IgD-negative memory B cell (primary cell): Measurements from ENCODE around the gene MYO1B. TPM values are rescaled to one million over a fixed set of nuclear protein-coding genes. Genes with fewer than 3 reads are reported as not detected.
A peak's percentile ranks its signal among the peaks of the same experiment; 100 is the strongest.

ENCODE experiments used
- H3K27ac Mint-ChIP-seq, 3 donors: one replicate each; pipeline ENCODE4 v1.8.0; 2020 to 2022; ENCODE audit warnings: mild to moderate bottlenecking in 3 of 3, mixed read lengths in 3 of 3, moderate library complexity in 1 of 3
- H3K27me3 Mint-ChIP-seq: one replicate; pipeline ENCODE4 v1.8.0; 2021; ENCODE audit warnings: mixed read lengths
- H3K36me3 Mint-ChIP-seq: one replicate; pipeline ENCODE4 v1.8.0; 2020; ENCODE audit warnings: mild to moderate bottlenecking, mixed read lengths
- H3K4me1 Mint-ChIP-seq, 3 donors: one replicate each; pipeline ENCODE4 v1.8.0; 2020 to 2022; ENCODE audit warnings: mixed read lengths in 3 of 3, mild to moderate bottlenecking in 1 of 3
- H3K4me3 Mint-ChIP-seq, 4 donors: one replicate each; pipeline ENCODE4 v1.8.0; 2020 to 2022; ENCODE audit warnings: mild to moderate bottlenecking in 4 of 4, mixed read lengths in 4 of 4, moderate library complexity in 3 of 4
- H3K9me3 Mint-ChIP-seq, 3 donors: one replicate each; pipeline ENCODE4 v1.8.0; 2020 to 2021; ENCODE audit warnings: mixed read lengths in 3 of 3, mild to moderate bottlenecking in 1 of 3
- polyA plus RNA-seq: library from polyadenylated mRNA; unstranded; fragments of 300-500 nt; fragmentation: Illumina TruSeq; gene quantifications from one replicate; pipeline ENCODE4 v1.2.3, GENCODE V29; 2021

The MYO1B gene
- polyA plus RNA-seq, 1 donor from 2014 or later = 2.0 TPM

GRCh38 chr2:191415858-191416257 is 170.7 kb downstream of the MYO1B start:
- Mint-ChIP-seq H3K4me1 (no peaks in the 10 kb centered on the region), H3K4me3 (no peak overlapping the region), H3K36me3 (peaks cover 2% of the 10 kb centered on the region), H3K27me3 (no peaks in the 10 kb centered on the region), H3K27ac (no peak overlapping the region), H3K9me3 (peaks cover 0 to 3% (median 0%) of the 10 kb centered on the region in 3 donors)

- no peaks in the 10 kb centered on the region for H3K4me1 Mint-ChIP-seq
- H3K27me3 Mint-ChIP-seq = no peaks in the 10 kb centered on the region
- H3K27ac Mint-ChIP-seq = no peak overlapping the region
- H3K4me3 Mint-ChIP-seq = no peak overlapping the region
- peaks cover 0 to 3% (median 0%) of the 10 kb centered on the region in 3 donors for H3K9me3 Mint-ChIP-seq
- H3K36me3 Mint-ChIP-seq = peaks cover 2% of the 10 kb centered on the region
Observed at GRCh38 chr2:191417746-191418145, 172.5 kb downstream of the MYO1B start.

- H3K27ac Mint-ChIP-seq = no peak overlapping the region
- no peaks in the 10 kb centered on the region for H3K4me1 Mint-ChIP-seq
- peaks cover 2% of the 10 kb centered on the region for H3K36me3 Mint-ChIP-seq
- no peaks in the 10 kb centered on the region for H3K9me3 Mint-ChIP-seq
- H3K4me3 Mint-ChIP-seq = no peak overlapping the region
- no peaks in the 10 kb centered on the region for H3K27me3 Mint-ChIP-seq
Observed at GRCh38 chr2:191421950-191422349, 176.7 kb downstream of the MYO1B start.

- Mint-ChIP-seq H3K9me3 (no peaks in the 10 kb centered on the region), H3K4me3 (no peak overlapping the region), H3K4me1 (no peaks in the 10 kb centered on the region), H3K27ac (no peak overlapping the region), H3K27me3 (no peaks in the 10 kb centered on the region), H3K36me3 (no peaks in the 10 kb centered on the region)
Observed at GRCh38 chr2:191427031-191427430, 181.8 kb downstream of the MYO1B start.

- Mint-ChIP-seq H3K27me3 (no peaks in the 10 kb centered on the region), H3K9me3 (no peaks in the 10 kb centered on the region), H3K4me3 (no peak overlapping the region), H3K4me1 (no peaks in the 10 kb centered on the region), H3K36me3 (no peaks in the 10 kb centered on the region), H3K27ac (no peak overlapping the region)
Observed at GRCh38 chr2:191428141-191428540, 182.9 kb downstream of the MYO1B start.

- H3K9me3 Mint-ChIP-seq = no peaks in the 10 kb centered on the region
- no peak overlapping the region for H3K4me3 Mint-ChIP-seq
- no peaks in the 10 kb centered on the region for H3K36me3 Mint-ChIP-seq
- peaks cover 2% of the 10 kb centered on the region for H3K27me3 Mint-ChIP-seq
- peaks cover 0 to 2% (median 0%) of the 10 kb centered on the region in 3 donors for H3K4me1 Mint-ChIP-seq
- no peak overlapping the region for H3K27ac Mint-ChIP-seq
Observed at GRCh38 chr2:191430476-191430875, 185.3 kb downstream of the MYO1B start.

- Mint-ChIP-seq H3K27ac (no peak overlapping the region), H3K4me3 (no peak overlapping the region), H3K27me3 (peaks cover 2% of the 10 kb centered on the region), H3K4me1 (peaks cover 0 to 11% (median 0%) of the 10 kb centered on the region in 3 donors), H3K9me3 (no peaks in the 10 kb centered on the region), H3K36me3 (no peaks in the 10 kb centered on the region)
Observed at GRCh38 chr2:191432121-191432520, 186.9 kb downstream of the MYO1B start.

GRCh38 chr2:191434072-191434471 is 188.9 kb downstream of the MYO1B start:
- Mint-ChIP-seq H3K4me3 (no peak overlapping the region), H3K4me1 (peaks cover 0 to 11% (median 0%) of the 10 kb centered on the region in 3 donors), H3K27me3 (peaks cover 2% of the 10 kb centered on the region), H3K27ac (no peak overlapping the region), H3K36me3 (no peaks in the 10 kb centered on the region), H3K9me3 (no peaks in the 10 kb centered on the region)

GRCh38 chr2:191435141-191435540 is 189.9 kb downstream of the MYO1B start:
- Mint-ChIP-seq H3K9me3 (no peaks in the 10 kb centered on the region), H3K36me3 (no peaks in the 10 kb centered on the region), H3K4me1 (peaks cover 0 to 11% (median 0%) of the 10 kb centered on the region in 3 donors), H3K27me3 (peaks cover 2% of the 10 kb centered on the region), H3K27ac (no peak overlapping the region), H3K4me3 (no peak overlapping the region)

GRCh38 chr2:191436368-191437055 is 191.3 kb downstream of the MYO1B start:
- Mint-ChIP-seq H3K27ac (no peak overlapping the region), H3K36me3 (no peaks in the 10 kb centered on the region), H3K4me3 (no peak overlapping the region), H3K9me3 (no peaks in the 10 kb centered on the region), H3K27me3 (peaks cover 2% of the 10 kb centered on the region), H3K4me1 (peaks cover 0 to 11% (median 0%) of the 10 kb centered on the region in 3 donors)

GRCh38 chr2:191439481-191439880 is 194.3 kb downstream of the MYO1B start:
- H3K27me3 Mint-ChIP-seq = peaks cover 3% of the 10 kb centered on the region
- H3K9me3 Mint-ChIP-seq = no peaks in the 10 kb centered on the region
- H3K36me3 Mint-ChIP-seq = peaks cover 2% of the 10 kb centered on the region
- H3K27ac Mint-ChIP-seq = no peak overlapping the region
- H3K4me3 Mint-ChIP-seq = no peak overlapping the region
- peaks cover 0 to 11% (median 0%) of the 10 kb centered on the region in 3 donors for H3K4me1 Mint-ChIP-seq

GRCh38 chr2:191441496-191442214 is 196.5 kb downstream of the MYO1B start:
- no peak overlapping the region for H3K4me3 Mint-ChIP-seq
- H3K27me3 Mint-ChIP-seq = peaks cover 5% of the 10 kb centered on the region
- peaks cover 2% of the 10 kb centered on the region for H3K36me3 Mint-ChIP-seq
- peaks cover 0 to 2% (median 0%) of the 10 kb centered on the region in 3 donors for H3K4me1 Mint-ChIP-seq
- H3K27ac Mint-ChIP-seq = peak overlapping the region in 1 of 3 donors; percentile 71
- no peaks in the 10 kb centered on the region for H3K9me3 Mint-ChIP-seq

- no peak overlapping the region for H3K4me3 Mint-ChIP-seq
- peaks cover 6% of the 10 kb centered on the region for H3K27me3 Mint-ChIP-seq
- H3K9me3 Mint-ChIP-seq = no peaks in the 10 kb centered on the region
- no peak overlapping the region for H3K27ac Mint-ChIP-seq
- H3K36me3 Mint-ChIP-seq = peaks cover 2% of the 10 kb centered on the region
- no peaks in the 10 kb centered on the region for H3K4me1 Mint-ChIP-seq
Observed at GRCh38 chr2:191443446-191443845, 198.2 kb downstream of the MYO1B start.

- H3K4me1 Mint-ChIP-seq = no peaks in the 10 kb centered on the region
- H3K27me3 Mint-ChIP-seq = peaks cover 5% of the 10 kb centered on the region
- H3K9me3 Mint-ChIP-seq = no peaks in the 10 kb centered on the region
- no peak overlapping the region for H3K4me3 Mint-ChIP-seq
- H3K27ac Mint-ChIP-seq = no peak overlapping the region
- H3K36me3 Mint-ChIP-seq = peaks cover 2% of the 10 kb centered on the region
Observed at GRCh38 chr2:191446910-191447309, 201.7 kb downstream of the MYO1B start.

GRCh38 chr2:191451116-191451515 is 205.9 kb downstream of the MYO1B start:
- Mint-ChIP-seq H3K36me3 (no peaks in the 10 kb centered on the region), H3K9me3 (peaks cover 0 to 1% (median 0%) of the 10 kb centered on the region in 3 donors), H3K27me3 (peaks cover 9% of the 10 kb centered on the region), H3K4me1 (no peaks in the 10 kb centered on the region), H3K27ac (no peak overlapping the region), H3K4me3 (no peak overlapping the region)

GRCh38 chr2:191452065-191452464 is 206.9 kb downstream of the MYO1B start:
- H3K4me1 Mint-ChIP-seq = no peaks in the 10 kb centered on the region
- peaks cover 0 to 1% (median 0%) of the 10 kb centered on the region in 3 donors for H3K9me3 Mint-ChIP-seq
- H3K27ac Mint-ChIP-seq = no peak overlapping the region
- peaks cover 9% of the 10 kb centered on the region for H3K27me3 Mint-ChIP-seq
- no peak overlapping the region for H3K4me3 Mint-ChIP-seq
- H3K36me3 Mint-ChIP-seq = no peaks in the 10 kb centered on the region
